LNCaP clone FGC (cell line): ENCODE results near the gene SRP9.
A peak's percentile ranks its signal among the peaks of the same experiment; 100 is the strongest.

Source experiments
- DNase-seq: peaks from one replicate; pipeline ENCODE4 v3.0.0-alpha.2; 2011; ENCODE audit warnings: low read depth
- H3K4me3 ChIP-seq: 2 replicates; pipeline ENCODE4 v1.5.1; 2011; ENCODE audit warnings: mild to moderate bottlenecking, low read depth, low read length, control low read depth
- TF ChIP-seq, protein P1 (sequence below): IDR thresholded peaks from 2 replicates; pipeline ENCODE4 v1.5.1; 2012; ENCODE audit warnings: mild to moderate bottlenecking; ENCODE audit not compliant: control insufficient read depth, insufficient read depth; ENCODE audit errors: extremely low read depth

The SRP9 gene

DNA sequence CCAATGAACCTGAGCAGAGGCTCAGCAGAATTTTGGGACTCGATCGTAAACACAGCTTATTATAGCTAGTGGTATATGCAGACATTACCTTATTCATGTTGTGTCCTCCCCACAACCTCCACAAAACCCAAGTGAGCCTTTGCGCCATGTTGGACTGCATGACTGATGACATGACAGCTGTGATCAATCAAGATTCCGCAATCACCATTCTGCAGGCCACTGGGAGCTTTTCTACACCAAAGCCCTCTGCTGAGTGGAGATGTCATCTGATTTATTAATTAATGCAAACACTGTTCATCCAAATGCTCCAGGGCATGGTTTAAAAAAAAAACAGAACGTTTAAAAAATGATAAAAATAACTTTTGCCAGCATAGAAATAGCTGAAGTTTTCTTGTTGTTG, 7.9 kb upstream of the SRP9 start:
- H3K4me3 ChIP-seq: no peak overlapping the region
- TF ChIP-seq, protein P1, sequence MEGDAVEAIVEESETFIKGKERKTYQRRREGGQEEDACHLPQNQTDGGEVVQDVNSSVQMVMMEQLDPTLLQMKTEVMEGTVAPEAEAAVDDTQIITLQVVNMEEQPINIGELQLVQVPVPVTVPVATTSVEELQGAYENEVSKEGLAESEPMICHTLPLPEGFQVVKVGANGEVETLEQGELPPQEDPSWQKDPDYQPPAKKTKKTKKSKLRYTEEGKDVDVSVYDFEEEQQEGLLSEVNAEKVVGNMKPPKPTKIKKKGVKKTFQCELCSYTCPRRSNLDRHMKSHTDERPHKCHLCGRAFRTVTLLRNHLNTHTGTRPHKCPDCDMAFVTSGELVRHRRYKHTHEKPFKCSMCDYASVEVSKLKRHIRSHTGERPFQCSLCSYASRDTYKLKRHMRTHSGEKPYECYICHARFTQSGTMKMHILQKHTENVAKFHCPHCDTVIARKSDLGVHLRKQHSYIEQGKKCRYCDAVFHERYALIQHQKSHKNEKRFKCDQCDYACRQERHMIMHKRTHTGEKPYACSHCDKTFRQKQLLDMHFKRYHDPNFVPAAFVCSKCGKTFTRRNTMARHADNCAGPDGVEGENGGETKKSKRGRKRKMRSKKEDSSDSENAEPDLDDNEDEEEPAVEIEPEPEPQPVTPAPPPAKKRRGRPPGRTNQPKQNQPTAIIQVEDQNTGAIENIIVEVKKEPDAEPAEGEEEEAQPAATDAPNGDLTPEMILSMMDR: no peak
- DNase-seq: no peak

DNA sequence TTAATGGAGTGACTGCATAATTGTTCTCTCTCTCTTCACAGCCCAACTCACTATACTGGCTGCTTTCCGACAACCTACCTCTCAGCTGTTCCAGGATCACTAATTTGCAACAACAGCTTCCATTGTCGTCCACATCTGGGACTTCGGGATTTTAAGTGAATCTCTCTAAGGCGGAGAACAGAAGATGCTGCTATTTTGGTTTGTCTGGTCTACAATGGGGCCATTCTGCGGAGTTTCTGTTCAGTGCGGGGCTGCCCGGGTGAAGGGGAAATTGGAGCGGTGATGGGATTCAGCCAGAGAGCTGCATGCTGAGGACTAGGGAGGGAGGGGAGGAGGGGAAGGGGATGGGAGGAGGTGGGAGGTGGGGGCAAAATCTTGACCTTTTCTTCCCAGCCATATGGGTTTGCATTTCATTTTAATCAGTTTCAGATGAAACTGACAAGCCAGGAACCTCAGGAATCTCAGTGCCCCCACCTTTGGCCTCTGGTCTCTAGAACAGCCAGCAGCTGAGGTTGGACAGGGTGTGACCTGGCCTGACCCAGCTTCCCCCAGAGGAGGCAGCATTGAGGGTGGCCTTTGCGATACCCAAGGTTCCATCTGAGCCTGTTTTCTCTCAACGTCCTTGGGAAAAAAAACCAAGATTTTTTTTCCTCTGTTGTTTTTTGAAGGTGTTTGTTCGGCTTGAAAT, 6.9 kb upstream of the SRP9 start:
- TF ChIP-seq, protein P1: no peak
- no peak for DNase-seq
- H3K4me3 ChIP-seq: no peak overlapping the region

DNA sequence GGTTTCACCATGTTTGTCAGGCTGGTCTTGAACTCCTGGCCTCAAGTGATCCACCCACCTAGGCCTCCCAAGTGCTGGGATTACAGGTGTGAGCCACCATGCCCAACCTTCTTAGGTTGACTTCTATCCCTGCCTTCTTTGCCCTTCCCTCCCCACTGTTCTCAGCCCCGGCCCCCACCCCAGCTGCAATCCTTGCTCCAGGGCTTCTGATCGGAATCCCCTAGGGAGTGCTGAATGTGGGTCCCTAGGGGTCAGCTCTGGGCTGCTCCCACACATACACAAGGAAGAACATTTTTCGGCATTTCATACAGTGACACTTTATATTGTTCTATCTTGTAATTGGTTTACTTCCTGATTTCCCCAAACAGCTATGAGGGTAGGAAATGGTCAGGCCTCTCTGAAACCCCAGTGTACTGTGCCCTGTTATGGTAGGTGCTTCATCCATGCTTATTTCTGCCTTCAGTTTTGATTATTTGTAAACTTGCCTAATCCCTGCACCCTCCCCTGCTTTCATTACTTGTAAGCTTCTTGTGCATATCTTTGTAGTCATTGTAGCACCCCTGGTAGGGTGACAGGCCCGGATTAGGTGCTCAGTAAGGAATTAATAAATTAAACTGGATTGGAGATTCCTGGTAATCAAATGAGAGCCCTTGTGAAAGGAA, 5.8 kb upstream of the SRP9 start:
- DNase-seq: no peak
- TF ChIP-seq, protein P1: no peak
- no peak overlapping the region for H3K4me3 ChIP-seq

DNA sequence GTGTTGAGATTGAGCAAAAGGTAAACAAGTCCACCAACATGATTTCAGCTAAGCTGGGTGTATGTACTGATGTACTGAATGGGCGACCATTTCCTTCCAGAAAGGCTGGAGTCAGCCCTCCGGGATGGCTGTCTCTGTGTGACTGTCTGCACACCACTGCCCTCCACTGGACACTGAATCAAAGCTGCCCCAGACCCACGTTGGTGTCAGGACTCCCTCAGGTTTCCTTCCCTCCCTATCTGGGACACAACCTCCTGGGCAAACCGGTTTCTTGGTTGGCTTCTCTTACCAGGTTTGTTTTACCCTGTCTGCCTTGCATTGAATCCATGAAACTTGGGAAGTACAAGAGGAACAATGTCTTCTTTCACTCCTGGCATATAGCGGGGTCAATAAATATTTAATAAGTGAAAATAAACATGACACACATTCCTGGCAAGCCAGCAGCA, 5.3 kb upstream of the SRP9 start:
- peak; percentile 100 for DNase-seq
- TF ChIP-seq, protein P1: peak; percentile 96
- peak overlapping the region; percentile 2; the same call in 1 of the 2 replicates for H3K4me3 ChIP-seq

DNA sequence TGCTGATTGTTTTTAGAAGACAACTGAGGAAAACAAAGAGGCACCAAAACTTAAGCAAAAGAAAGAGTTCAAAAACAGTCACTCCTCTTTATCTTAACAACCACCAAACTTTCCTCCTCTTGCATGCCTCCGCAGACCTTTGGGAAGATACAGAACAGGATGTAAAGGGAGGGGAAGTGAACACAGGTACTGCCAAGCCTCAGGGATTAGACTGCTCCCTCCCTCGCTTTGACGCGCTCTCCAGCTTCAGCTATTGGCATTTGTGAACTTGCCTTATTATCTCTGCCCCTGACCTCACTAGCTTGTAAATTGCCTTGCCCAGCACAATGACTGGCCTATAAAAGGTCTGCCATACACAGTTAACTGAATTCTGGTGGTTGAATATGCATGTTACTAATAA, 4.8 kb upstream of the SRP9 start:
- TF ChIP-seq, protein P1: no peak
- H3K4me3 ChIP-seq: peak overlapping the region; percentile 2
- peak; percentile 95 for DNase-seq

DNA sequence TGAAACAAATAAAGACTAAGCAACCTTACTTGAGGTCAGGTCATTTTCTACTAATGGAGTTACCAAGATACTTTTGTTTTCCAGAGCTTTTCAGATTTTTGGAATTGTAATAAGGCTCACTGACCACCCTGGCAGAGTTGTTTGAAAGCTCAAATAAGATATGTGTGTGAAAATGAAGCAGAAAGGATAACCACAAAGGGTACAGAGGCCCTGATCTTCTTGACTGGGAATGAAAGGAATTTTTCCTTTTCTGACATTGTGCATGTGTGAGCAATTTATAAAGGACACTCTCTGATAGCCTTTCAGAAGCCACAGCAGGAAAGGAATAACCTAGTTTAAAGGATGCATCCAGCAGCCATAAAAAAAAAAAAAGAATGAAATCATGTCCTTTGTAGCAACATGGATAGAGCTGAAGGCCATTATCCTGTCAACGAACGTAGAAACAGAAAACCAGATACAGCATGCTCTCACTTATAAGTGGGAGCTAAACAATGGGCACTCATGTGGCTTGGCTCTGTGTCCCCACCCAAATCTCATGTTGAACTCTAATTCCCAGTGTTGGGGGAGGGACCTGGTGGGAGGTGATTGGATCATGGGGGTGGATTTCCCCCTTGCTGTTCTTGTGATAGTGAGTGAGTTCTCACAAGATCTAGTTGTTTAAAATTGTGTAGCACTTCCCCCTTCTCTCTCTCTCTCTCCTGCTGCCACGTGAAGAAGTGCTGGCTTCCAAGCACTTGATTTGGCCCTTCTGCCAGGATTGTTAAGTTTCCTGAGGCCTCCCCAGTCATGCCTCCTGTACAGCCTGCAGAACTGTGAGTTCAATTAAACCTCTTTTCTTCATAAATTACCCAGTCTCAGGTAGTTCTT, 3.1 kb upstream of the SRP9 start:
- no peak overlapping the region for H3K4me3 ChIP-seq
- TF ChIP-seq, protein P1: no peak
- DNase-seq: no peak
